GM12878 (cell line): Measurements from ENCODE around the gene SWI5. TPM values are rescaled to one million over a fixed set of nuclear protein-coding genes. Genes with fewer than 3 reads are reported as not detected.

Experiments used
- ATF7 ChIP-seq: fragments of 450-650 bp; IDR thresholded peaks from 2 replicates; pipeline ENCODE4 v1.6.1; 2016; ENCODE audit warnings: low read depth, mild to moderate bottlenecking
- BACH1 ChIP-seq: fragments of 450-650 bp; IDR thresholded peaks from 2 replicates; pipeline ENCODE4 v1.6.1; 2017; ENCODE audit warnings: mild to moderate bottlenecking, borderline replicate concordance
- BMI1 ChIP-seq: fragments of 450-650 bp; IDR thresholded peaks from 2 replicates; pipeline ENCODE4 v1.6.1; 2016; ENCODE audit warnings: mild to moderate bottlenecking, moderate library complexity, borderline replicate concordance
- DPF2 ChIP-seq: fragments of 450-650 bp; IDR thresholded peaks from 2 replicates; pipeline ENCODE4 v1.6.1; 2017; ENCODE audit warnings: mild to moderate bottlenecking
- EGR1 ChIP-seq, 2 experiments: IDR thresholded peaks; 1 replicate in 1 of 2; 2 replicates in 1 of 2; pipeline ENCODE4 v1.6.1; 2011 to 2012; ENCODE audit warnings: low read depth in 2 of 2, low read length in 2 of 2, borderline replicate concordance in 1 of 2, mild to moderate bottlenecking in 1 of 2, moderate library complexity in 1 of 2
- GATAD2B ChIP-seq: fragments of 450-650 bp; conservative IDR thresholded peaks from 2 replicates; pipeline ENCODE4 v1.6.1; 2017; ENCODE audit warnings: low read depth, mild to moderate bottlenecking, moderate library complexity
- HDGF ChIP-seq: fragments of 450-650 bp; IDR thresholded peaks from 2 replicates; pipeline ENCODE4 v1.6.1; 2016; ENCODE audit warnings: antibody characterized with exemption
- IKZF1 ChIP-seq: fragments of 450-650 bp; conservative IDR thresholded peaks from 2 replicates; pipeline ENCODE4 v1.6.1; 2017; ENCODE audit warnings: antibody characterized with exemption, mild to moderate bottlenecking
- JUND ChIP-seq: IDR thresholded peaks from 2 replicates; pipeline ENCODE4 v1.6.1; 2012; ENCODE audit warnings: low read depth, mild to moderate bottlenecking, low read length, improper control_type of control experiment, moderate library complexity
- MTA2 ChIP-seq: fragments of 450-650 bp; IDR thresholded peaks from 2 replicates; pipeline ENCODE4 v1.6.1; 2016; ENCODE audit warnings: low read depth, mild to moderate bottlenecking, moderate library complexity
- MTA3 ChIP-seq: IDR thresholded peaks from 2 replicates; pipeline ENCODE4 v1.6.1; 2012; ENCODE audit warnings: low read length, inconsistent platforms, borderline replicate concordance
- MYB ChIP-seq: fragments of 150-350 bp; IDR thresholded peaks from 2 replicates; pipeline ENCODE4 v1.6.1; 2014; ENCODE audit warnings: mild to moderate bottlenecking, low read depth, low read length, borderline replicate concordance
- PAX5 ChIP-seq: IDR thresholded peaks from 2 replicates; pipeline ENCODE4 v1.6.1; 2011; ENCODE audit warnings: low read depth, low read length, borderline replicate concordance
- PML ChIP-seq: IDR thresholded peaks from 2 replicates; pipeline ENCODE4 v1.6.1; 2012; ENCODE audit warnings: low read length, inconsistent platforms
- RCOR1 ChIP-seq: conservative IDR thresholded peaks from 2 replicates; pipeline ENCODE4 v1.6.1; 2012; ENCODE audit warnings: low read depth, low read length, improper control_type of control experiment
- SIX5 ChIP-seq: IDR thresholded peaks from 2 replicates; pipeline ENCODE4 v1.6.1; 2011; ENCODE audit warnings: mild to moderate bottlenecking, low read depth, low read length, moderate library complexity; ENCODE audit not compliant: severe bottlenecking
- SPI1 ChIP-seq: IDR thresholded peaks from 2 replicates; pipeline ENCODE4 v1.6.1; 2011; ENCODE audit warnings: low read depth, mild to moderate bottlenecking, low read length, moderate library complexity, borderline replicate concordance; ENCODE audit not compliant: insufficient read depth
- SUZ12 ChIP-seq: fragments of 200-600 bp; sonication (generic); IDR thresholded peaks from one replicate; pipeline ENCODE4 v1.6.1; 2018; ENCODE audit warnings: antibody characterized with exemption, mild to moderate bottlenecking; ENCODE audit not compliant: unreplicated experiment
- WRNIP1 ChIP-seq: IDR thresholded peaks from 2 replicates; pipeline ENCODE4 v1.6.1; 2011; ENCODE audit warnings: low read depth, low read length, improper control_type of control experiment, borderline replicate concordance
- ZNF274 ChIP-seq: IDR thresholded peaks from one replicate; pipeline ENCODE4 v1.8.0; 2011; ENCODE audit not compliant: insufficient read length, insufficient read depth
- polyA plus RNA-seq, 11 experiments: library from polyadenylated mRNA; depleted of rRNA in 4 of 11; unstranded in 6 of 11; stranded (reverse) in 5 of 11; fragments of >200 nt; fragmentation: Nextera tagmentation in 4 of 11; fragmentation: Illumina TruSeq in 1 of 11; extraction: Ambion mirVana in 4 of 11; extraction: Trizol in 1 of 11; gene quantifications; 1 replicate in 1 of 11; 2 replicates in 10 of 11; pipeline versions ENCODE4 v1.2.1 to v1.2.3, GENCODE V29; 2011 to 2016; ENCODE audit warnings: inconsistent platforms in 2 of 11, missing spikeins in 2 of 11, low read depth in 1 of 11
- total RNA-seq, 4 experiments: library from RNA; depleted of rRNA in 3 of 4; stranded (reverse); fragments of >200 nt in 3 of 4; fragmentation: Illumina TruSeq in 1 of 4; extraction: Trizol in 1 of 4; gene quantifications; 2 replicates each; pipeline versions ENCODE4 v1.2.1 to v1.2.3, GENCODE V29; 2013 to 2021
- TF ChIP-seq, protein P1 (sequence below): fragments of 150-350 bp; IDR thresholded peaks from 2 replicates; pipeline ENCODE4 v1.6.1; 2016; ENCODE audit warnings: low read depth, low read length
- TF ChIP-seq, protein P2 (sequence below): fragments of 450-650 bp; IDR thresholded peaks from 2 replicates; pipeline ENCODE4 v1.6.1; 2017; ENCODE audit warnings: borderline replicate concordance
- TF ChIP-seq, protein P3 (sequence below): fragments of 450-650 bp; IDR thresholded peaks from 2 replicates; pipeline ENCODE4 v1.6.1; 2016; ENCODE audit warnings: mild to moderate bottlenecking, moderate library complexity, borderline replicate concordance

Gene SWI5
- total and polyA plus RNA-seq, 10 of the 15 experiments (the other 5 are each of a cell fraction or from before 2014, with no cell fraction given) = 13.3 to 36.2 (median 18.1) TPM

DNA sequence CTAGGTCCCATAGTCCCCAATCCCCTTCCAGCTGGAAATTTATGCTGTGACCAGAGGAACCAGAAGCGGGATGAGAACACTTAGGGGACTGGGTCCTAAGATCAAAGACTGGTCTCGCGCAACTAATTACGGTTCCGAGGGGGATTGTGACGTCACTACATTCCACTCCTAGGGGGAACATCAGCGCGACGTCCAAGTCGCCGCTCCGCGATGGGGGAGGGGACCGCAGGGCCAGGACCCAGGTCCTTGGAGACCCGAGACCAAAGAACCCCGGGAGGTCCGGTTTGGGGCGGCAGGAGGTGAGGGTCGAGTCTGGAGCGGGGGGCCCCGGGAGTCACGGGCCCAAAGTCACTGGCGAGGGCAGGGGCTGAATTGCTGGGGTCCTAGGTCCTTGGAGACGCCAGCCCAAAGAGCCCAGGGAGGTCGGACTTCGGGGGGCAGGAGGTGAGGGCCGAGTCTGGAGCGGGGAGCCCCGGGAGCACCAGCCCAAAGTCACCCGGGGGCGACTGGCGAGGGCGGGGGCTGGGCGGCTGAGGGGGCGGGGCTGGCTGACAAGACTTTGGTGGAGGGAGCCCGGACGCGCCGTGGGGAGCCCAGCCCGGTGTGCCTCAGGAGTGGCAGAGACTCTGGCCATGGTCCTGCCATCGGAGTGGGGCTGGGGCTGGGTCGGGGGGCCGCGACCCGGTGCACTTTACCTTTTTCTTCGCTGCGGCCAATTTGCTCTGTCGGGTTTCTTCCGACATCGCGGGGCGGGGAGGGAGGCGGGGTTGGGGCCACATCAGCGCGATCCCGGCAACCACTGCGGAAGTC, 673 bp upstream of the SWI5 start, which contains the start of gene GOLGA2 (continued):
- TF ChIP-seq ZNF274 (no peak), DPF2 (0 out of 2 replicates have a peak, but pooled peaks have one; percentile 41), SUZ12 (no peak), PAX5 (no peak), MYB (no peak), MTA3 (no peak), IKZF1 (peak; percentile 39), SIX5 (no peak), EGR1 (IDR thresholded peaks at IDR 0.05; ENCODE audit: borderline replicate concordance in 1 of 2, low read depth in 2 of 2, low read length in 2 of 2) (peak in 1 of 2 experiments; percentile 76; a peak in 2 of 3 replicates), RCOR1 (no peak), HDGF (no peak), BACH1 (no peak), BMI1 (no peak), PML (no peak), MTA2 (no peak), WRNIP1 (no peak), GATAD2B (no peak), ATF7 (peak; percentile 90), SPI1 (no peak), JUND (no peak)
- TF ChIP-seq, protein P1, sequence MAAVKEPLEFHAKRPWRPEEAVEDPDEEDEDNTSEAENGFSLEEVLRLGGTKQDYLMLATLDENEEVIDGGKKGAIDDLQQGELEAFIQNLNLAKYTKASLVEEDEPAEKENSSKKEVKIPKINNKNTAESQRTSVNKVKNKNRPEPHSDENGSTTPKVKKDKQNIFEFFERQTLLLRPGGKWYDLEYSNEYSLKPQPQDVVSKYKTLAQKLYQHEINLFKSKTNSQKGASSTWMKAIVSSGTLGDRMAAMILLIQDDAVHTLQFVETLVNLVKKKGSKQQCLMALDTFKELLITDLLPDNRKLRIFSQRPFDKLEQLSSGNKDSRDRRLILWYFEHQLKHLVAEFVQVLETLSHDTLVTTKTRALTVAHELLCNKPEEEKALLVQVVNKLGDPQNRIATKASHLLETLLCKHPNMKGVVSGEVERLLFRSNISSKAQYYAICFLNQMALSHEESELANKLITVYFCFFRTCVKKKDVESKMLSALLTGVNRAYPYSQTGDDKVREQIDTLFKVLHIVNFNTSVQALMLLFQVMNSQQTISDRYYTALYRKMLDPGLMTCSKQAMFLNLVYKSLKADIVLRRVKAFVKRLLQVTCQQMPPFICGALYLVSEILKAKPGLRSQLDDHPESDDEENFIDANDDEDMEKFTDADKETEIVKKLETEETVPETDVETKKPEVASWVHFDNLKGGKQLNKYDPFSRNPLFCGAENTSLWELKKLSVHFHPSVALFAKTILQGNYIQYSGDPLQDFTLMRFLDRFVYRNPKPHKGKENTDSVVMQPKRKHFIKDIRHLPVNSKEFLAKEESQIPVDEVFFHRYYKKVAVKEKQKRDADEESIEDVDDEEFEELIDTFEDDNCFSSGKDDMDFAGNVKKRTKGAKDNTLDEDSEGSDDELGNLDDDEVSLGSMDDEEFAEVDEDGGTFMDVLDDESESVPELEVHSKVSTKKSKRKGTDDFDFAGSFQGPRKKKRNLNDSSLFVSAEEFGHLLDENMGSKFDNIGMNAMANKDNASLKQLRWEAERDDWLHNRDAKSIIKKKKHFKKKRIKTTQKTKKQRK = no peak
- TF ChIP-seq, protein P2, sequence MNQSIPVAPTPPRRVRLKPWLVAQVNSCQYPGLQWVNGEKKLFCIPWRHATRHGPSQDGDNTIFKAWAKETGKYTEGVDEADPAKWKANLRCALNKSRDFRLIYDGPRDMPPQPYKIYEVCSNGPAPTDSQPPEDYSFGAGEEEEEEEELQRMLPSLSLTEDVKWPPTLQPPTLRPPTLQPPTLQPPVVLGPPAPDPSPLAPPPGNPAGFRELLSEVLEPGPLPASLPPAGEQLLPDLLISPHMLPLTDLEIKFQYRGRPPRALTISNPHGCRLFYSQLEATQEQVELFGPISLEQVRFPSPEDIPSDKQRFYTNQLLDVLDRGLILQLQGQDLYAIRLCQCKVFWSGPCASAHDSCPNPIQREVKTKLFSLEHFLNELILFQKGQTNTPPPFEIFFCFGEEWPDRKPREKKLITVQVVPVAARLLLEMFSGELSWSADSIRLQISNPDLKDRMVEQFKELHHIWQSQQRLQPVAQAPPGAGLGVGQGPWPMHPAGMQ = no peak
- TF ChIP-seq, protein P3, sequence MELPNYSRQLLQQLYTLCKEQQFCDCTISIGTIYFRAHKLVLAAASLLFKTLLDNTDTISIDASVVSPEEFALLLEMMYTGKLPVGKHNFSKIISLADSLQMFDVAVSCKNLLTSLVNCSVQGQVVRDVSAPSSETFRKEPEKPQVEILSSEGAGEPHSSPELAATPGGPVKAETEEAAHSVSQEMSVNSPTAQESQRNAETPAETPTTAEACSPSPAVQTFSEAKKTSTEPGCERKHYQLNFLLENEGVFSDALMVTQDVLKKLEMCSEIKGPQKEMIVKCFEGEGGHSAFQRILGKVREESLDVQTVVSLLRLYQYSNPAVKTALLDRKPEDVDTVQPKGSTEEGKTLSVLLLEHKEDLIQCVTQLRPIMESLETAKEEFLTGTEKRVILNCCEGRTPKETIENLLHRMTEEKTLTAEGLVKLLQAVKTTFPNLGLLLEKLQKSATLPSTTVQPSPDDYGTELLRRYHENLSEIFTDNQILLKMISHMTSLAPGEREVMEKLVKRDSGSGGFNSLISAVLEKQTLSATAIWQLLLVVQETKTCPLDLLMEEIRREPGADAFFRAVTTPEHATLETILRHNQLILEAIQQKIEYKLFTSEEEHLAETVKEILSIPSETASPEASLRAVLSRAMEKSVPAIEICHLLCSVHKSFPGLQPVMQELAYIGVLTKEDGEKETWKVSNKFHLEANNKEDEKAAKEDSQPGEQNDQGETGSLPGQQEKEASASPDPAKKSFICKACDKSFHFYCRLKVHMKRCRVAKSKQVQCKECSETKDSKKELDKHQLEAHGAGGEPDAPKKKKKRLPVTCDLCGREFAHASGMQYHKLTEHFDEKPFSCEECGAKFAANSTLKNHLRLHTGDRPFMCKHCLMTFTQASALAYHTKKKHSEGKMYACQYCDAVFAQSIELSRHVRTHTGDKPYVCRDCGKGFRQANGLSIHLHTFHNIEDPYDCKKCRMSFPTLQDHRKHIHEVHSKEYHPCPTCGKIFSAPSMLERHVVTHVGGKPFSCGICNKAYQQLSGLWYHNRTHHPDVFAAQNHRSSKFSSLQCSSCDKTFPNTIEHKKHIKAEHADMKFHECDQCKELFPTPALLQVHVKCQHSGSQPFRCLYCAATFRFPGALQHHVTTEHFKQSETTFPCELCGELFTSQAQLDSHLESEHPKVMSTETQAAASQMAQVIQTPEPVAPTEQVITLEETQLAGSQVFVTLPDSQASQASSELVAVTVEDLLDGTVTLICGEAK = no peak
